ENCODE data around the gene CCDC157.
"Not testable (repeated sequence)": the region's sequence is repeated elsewhere in the genome, so short reads cannot be mapped to it uniquely, and the experiment has no call there.

CCDC157 gene

GRCh38 chr22:30386608-30386959 is 29.8 kb downstream of the CCDC157 start:
- in situ Hi-C loops (cut with MboI; ENCODE audit: low sequenced_read_pairs): loop anchor here (5.0 to 10.0 kb wide), 2 partner anchors 122 to 279 kb away; partner anchors contain the start of gene OSM

DNA sequence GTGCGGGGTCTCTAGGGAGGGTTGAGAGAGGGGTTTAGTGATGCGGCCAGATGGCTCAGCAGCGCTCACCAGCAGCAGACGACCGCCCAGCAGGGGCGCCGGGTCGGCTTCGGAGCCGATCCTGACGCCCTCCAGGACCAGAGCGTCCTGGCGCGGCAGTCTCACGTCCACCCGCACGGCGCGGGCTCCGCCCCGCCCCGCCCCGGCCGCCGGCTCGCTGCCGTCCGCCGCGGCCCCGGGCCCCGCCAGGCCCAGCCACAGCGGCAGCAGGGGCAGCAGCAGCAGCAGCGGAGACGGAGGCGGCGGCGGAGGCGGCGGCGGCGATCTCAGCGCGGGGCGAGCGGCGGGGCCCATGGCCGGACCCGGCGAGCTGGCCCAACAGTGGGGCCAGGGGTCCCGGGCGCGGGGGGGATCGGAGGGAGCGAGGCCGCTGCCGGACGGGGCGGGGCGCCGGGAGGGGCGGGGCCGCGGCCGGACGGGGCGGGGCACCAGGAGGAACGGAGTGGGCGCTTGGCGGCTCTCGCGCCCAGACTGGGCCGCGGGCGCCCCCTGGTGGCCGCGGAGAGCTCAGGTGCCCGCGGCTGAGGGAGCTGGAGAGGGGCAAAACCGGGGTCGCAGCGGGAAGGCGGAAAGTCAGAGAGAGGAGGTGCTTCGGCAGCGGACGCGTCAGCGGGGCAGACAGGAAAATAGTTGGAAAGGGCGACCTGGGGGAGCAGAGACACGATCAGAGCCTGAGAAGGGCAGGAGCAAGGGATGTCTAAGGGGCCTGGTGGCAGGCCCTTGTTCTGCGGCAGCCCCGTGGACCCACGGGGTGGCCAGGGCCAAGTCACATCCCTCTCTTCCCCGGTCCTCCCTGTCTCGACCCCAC is 30.4 kb downstream of the CCDC157 start, which contains the start of gene RNF215:
TSS of gene RNF215 (minus strand) at position 452 of the 868 bp plus-strand sequence. CDS start at position 354, 98 bp downstream.
- in situ Hi-C loops (cut with MboI; ENCODE audit: low sequenced_read_pairs): loop anchor here (5.0 to 10.0 kb wide), 2 partner anchors 122 to 280 kb away; partner anchors contain the start of gene OSM

GRCh38 chr22:30390974-30391691 is 34.3 kb downstream of the CCDC157 start:
- in situ Hi-C loops (cut with MboI; ENCODE audit: low sequenced_read_pairs): loop anchor here (10.0 kb wide), 1 partner anchor 94 kb away; no protein-coding TSS in a partner anchor

- in situ Hi-C loops (cut with MboI; ENCODE audit: low sequenced_read_pairs): loop anchor here (10.0 kb wide), 1 partner anchor 92 kb away; no protein-coding TSS in a partner anchor
These were observed 36.0 kb downstream of the CCDC157 start for GRCh38 chr22:30392661-30393321.

- in situ Hi-C loops (cut with MboI; ENCODE audit: low sequenced_read_pairs): loop anchor here (10.0 kb wide), 1 partner anchor 92 kb away; no protein-coding TSS in a partner anchor
These were observed 36.5 kb downstream of the CCDC157 start for GRCh38 chr22:30393322-30393680.

- in situ Hi-C loops (cut with MboI; ENCODE audit: low sequenced_read_pairs): loop anchor here (10.0 kb wide), 1 partner anchor 91 kb away; no protein-coding TSS in a partner anchor
These were observed 37.1 kb downstream of the CCDC157 start for GRCh38 chr22:30393885-30394284.

- in situ Hi-C loops (cut with MboI; ENCODE audit: low sequenced_read_pairs): loop anchor here (10.0 kb wide), 1 partner anchor 88 kb away; no protein-coding TSS in a partner anchor
These were observed 40.3 kb downstream of the CCDC157 start, which contains the start of gene SEC14L2 for GRCh38 chr22:30396871-30397655. SEC14L2 (plus strand) TSS chr22:30397018; CDS start chr22:30397117, 99 bp downstream.

DNA sequence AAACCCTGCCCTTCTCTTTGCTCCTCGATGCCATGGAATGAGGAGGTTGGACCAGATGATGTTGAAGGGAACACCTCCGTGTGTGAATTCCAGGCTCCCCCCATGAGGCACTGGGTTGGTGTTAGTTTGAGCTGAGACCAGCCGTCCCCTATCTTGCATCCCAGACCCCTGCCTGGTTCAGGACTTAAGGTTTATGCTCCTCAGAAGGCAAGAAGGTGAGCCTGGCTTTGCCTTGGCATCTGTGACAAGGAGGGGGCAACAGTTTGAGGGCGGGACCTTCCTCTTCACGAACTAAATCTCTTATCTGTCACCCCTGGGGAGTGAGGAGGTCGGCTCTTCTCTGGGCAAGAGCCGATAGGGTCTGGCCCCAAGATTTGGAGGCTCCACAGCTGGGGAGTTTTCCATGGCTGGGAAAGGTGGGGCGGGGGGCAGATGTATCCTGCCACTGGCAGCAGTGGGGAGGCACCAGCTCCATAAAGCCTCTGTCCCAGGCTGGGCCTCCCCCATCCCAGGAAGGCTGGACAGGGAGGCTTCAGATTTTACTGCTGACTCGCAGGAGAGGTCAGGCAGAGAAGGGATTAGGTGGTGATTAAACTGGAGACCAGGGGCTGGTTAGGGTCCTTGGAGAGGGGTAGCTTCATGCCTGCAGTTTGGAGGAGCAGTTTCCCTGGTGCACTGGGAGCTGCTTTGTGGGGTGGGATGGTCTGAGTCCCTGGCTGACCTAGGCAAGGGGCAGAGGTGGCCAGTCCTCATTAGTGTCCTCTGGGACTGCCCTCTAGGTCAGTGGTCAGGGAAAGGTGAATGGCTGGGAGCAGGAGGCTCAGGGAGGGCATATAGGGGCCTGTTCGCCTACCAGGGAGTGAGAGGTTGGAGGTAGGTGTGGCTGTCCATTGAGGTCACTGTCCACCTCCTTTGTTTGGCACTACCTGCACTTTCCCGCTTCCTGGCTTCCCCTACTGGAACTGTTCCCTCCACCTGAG is 41.1 kb downstream of the CCDC157 start:
- in situ Hi-C loops (cut with MboI; ENCODE audit: low sequenced_read_pairs): loop anchor here (10.0 kb wide), 1 partner anchor 87 kb away; no protein-coding TSS in a partner anchor

DNA sequence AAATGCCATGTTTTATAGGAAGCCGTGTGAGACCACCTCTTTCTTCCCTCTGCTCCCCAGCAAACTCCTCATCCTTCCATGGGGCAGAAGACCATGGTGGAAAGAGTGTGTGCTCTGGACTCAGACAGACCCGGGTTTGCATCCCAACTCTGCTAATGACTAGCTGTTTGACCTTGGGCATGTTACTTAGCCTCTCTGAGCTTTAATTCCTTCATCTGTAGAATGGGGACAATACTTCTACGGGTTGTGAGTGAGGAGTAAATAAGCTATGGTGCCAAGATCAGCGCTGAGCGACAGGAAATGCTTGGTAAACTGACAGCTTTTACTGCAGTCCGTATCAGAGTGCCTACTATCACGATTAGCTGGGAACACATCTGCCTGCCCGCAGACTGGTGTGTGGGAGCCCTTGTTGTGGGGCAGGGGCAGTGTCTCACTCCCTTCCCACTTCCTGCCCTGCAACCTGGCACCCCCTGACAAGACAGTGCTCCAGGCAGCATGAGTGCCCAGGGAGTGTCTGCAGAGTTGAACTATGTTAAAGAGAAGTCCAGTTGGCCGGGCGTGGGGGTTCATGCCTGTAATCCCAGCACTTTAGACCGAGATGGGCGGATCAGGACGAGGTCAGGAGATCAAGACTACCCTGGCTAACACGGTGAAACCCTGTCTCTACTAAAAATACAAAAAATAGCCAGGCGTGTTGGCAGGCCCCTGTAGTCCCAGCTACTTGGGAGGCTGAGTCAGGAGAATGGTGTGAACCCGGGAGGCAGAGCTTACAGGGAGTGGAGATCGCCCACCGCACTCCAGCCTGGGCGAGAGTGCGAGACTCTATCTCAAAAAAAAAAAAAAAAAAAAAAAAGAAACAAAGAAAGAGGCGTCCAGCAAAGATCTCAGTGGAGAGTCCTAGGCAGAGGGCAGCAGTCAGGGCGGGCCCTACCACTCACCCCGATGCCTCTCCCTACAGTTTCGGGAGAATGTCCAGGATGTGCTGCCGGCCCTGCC is 42.2 kb downstream of the CCDC157 start:
- in situ Hi-C loops (cut with MboI; ENCODE audit: low sequenced_read_pairs): loop anchor here (10.0 kb wide), 1 partner anchor 86 kb away; no protein-coding TSS in a partner anchor

DNA sequence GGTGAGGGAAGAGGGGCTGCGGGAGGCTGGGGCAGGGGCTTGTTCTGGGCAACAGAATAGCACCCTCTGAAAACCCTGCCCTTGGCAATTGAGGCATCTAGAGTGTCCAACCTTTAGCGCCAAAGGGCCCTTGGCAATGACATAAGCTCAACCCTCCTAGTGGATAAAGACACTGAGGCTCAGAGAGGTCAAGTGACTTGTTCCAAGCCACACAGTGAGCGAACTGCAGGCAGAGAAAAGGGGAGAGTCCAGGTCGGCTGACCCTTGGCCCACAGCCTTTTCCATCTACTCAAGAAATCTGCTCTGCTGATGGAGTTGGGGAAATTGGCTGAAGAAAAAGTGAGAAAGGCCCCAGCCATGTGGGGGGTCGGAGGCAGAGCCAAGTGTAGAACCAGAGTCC is 42.9 kb downstream of the CCDC157 start:
- in situ Hi-C loops (cut with MboI; ENCODE audit: low sequenced_read_pairs): loop anchor here (10.0 kb wide), 1 partner anchor 85 kb away; no protein-coding TSS in a partner anchor

DNA sequence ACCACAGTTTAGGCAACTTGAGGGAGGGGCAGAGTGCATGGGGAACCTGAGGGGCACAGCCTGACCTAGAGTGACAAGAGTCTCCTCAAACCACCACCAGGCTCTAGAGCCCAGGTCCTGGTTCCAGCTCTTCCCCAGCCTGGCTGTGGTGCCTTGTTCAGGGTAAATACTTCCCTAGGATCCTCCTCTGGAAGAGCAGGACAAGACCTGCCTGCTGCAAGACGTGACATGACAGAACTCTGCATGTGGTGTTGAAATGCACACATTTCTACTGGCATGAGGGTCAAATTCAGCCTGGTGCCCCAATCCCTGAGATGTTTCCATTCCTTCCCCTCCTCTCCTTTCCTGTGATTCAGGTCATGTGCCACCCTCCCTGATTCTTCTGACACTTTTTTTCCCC is 43.4 kb downstream of the CCDC157 start:
- in situ Hi-C loops (cut with MboI; ENCODE audit: low sequenced_read_pairs): no loop called here

GRCh38 chr22:30401024-30401423 is 44.2 kb downstream of the CCDC157 start:
- in situ Hi-C loops (cut with MboI; ENCODE audit: low sequenced_read_pairs): not testable (repeated sequence)

GRCh38 chr22:30402028-30402765 is 45.4 kb downstream of the CCDC157 start:
- in situ Hi-C loops (cut with MboI; ENCODE audit: low sequenced_read_pairs): no loop called here

DNA sequence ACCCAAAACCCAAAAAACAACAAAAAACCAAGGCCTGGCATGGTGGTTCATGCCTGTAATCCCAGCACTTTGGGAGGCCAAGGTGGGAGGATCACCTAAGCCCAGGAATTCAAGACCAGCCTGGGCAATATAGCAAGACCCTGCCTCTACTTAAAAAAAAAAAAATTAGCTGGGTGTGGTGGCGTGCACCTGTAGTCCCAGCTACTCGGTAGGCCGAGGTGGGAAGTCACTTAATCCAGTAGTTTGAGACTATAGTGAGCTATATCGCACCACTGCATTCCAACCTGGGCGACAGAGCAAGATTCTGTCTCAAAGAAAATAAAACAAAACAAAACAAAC is 45.9 kb downstream of the CCDC157 start:
- in situ Hi-C loops (cut with MboI; ENCODE audit: low sequenced_read_pairs): not testable (repeated sequence)

DNA sequence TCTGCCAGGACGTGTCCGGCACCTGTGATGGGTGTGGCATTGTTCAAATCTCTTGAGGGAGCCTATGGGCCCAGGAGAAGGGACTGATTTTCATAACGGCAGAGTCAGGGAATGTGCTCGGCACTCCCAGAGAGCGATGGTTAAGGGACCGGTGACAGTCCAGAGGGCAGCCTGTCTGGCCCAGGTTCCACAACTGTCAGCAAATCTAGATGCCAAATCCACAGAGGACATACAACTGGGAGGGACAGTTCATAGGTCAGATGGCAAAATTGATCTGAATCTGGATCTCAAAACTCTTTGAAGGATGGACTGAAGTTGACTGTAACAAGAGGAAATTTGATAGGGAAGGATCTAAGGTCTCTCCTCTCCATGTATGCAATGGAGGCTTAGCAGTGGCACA is 47.5 kb downstream of the CCDC157 start:
- in situ Hi-C loops (cut with MboI; ENCODE audit: low sequenced_read_pairs): no loop called here

DNA sequence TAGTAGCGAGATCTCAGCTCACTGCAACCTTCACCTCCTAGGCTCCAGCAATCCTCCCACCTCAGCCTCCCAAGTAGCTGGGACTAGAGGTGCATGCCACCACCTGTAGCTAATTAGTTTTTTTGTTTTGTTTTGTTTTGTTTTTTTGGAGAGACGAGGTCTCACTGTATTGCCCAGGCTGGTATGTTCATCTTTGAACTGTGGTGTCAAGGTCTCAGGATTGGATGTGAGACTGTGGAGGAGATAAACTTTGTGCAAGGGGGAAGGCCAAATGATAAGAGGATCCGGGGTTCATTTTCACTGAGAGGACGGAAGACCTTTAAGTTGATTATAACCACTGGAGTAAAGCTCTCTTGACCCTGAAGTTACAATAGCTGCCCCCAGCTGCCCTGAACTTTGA is 48.9 kb downstream of the CCDC157 start:
- in situ Hi-C loops (cut with MboI; ENCODE audit: low sequenced_read_pairs): no loop called here

GRCh38 chr22:30406400-30406799 is 49.6 kb downstream of the CCDC157 start:
- in situ Hi-C loops (cut with MboI; ENCODE audit: low sequenced_read_pairs): no loop called here

Data from HL-60/S4 (cell line).